DMS 273 (cell line): ENCODE data around the gene LHFPL3.
"Not testable (repeated sequence)": the region's sequence is repeated elsewhere in the genome, so short reads cannot be mapped to it uniquely, and the experiment has no call there.

Source experiments
- DNase-seq: peaks from one replicate; lab custom pipeline; 2025; ENCODE audit not compliant: unreplicated experiment; lab: John Stamatoyannopoulos, UW

The LHFPL3 gene

GRCh38 chr7:104480529-104480928, 152.1 kb downstream of the LHFPL3 start:
- DNase-seq = no peak

DNA sequence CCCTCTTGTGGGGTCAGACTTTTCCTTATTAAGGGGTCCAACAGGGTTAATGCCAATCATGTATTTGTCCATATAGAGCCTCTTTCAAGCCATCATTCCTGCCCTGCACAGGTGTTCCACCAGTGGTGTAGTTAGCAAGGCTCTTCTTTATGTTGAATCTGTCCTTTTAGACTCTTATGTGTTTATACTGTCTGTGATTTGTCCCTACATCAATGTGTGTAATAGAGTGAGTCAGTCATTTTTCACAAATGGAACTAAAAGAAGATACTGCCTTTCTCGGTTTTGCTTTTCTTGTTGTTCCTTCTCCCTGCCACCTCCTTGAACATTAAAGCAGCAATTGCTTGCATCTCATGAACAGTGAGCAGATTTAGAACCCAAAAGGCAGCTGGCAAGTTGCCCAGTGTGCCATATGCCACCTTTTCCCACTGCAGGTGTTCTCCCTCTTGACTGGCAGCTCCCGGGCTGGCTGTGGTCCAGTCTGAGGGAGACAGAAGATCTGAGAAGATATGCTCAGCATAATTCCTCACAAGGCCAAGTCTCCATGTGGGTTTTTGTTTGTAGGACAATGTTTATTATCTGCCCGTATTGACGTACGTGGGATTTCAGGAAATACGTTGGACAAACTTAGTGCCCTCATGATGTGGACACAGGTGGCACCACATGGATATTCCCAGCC, 154.1 kb downstream of the LHFPL3 start:
- DNase-seq = peak; percentile 99

DNA sequence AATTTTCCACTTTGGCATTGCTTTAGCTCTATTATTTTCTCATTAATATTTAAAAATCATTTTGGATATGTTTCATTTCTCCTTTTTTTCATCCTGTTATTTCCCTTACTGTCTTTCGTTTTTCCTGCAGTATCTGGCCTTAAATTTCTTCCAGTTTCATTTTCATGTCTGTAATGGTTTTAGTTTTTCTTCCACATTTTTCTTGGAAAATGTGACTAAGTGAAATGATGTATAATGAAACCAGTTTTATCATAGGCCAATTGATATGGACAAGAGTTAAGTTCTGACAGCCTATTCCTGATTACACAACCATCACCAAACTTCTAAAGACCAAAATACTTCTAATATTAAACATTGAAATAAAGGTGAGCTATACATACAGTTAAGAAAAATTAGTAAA, 158.5 kb downstream of the LHFPL3 start:
- DNase-seq = no peak

- no peak for DNase-seq
These were observed 159.2 kb downstream of the LHFPL3 start for GRCh38 chr7:104487642-104488041.

DNA sequence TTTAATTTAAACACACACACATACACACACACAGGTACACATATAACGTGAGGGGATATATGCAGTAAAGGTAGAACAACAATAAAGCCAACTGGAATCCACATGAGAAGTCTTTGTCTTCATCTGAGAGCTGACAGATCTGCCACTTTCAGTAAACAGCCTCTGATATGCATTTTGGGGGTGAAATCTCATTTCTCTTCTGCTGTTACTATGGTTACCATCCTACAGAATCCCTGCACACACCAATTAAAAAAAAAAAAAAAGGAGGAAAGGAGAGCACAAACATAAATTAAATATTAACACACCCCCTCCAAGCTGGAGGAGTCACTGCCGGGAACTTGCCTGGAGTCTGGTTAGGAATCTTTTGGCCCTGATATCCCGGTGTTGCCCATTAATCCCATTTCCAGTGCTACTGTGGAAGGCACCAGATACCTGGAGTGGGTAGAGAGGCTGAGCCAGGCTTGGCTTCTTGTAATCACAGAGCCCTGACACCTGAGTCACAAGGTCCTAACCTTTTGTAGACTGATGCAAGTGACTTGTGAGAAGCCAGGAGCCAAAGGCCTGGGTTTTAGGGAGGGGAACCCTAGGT, 169.1 kb downstream of the LHFPL3 start:
- DNase-seq = no peak

GRCh38 chr7:104499975-104500374, 171.6 kb downstream of the LHFPL3 start:
- no peak for DNase-seq

- DNase-seq = no peak
These were observed 181.5 kb downstream of the LHFPL3 start for GRCh38 chr7:104509874-104510273.

- DNase-seq = no peak
These were observed 196.4 kb downstream of the LHFPL3 start for GRCh38 chr7:104524853-104525252.

DNA sequence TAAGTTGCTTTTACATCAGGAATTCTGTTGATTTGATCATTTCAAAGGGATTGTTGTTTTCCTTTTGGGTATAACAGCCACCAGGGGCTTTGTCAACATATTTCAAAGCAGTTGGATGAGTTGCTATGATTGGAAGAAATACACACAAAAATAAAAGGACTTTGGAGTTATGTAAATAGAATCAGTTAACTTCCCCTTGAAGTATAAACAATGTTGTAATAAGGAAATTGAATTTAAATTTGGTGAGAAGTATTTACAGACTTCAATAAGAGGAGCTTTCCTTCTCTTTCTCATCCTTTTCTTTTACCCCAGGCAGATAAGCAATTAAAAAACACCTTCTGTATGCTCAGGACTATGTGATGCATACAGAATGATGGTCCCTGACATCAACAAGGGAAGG, 199.7 kb downstream of the LHFPL3 start:
- DNase-seq = no peak

GRCh38 chr7:104529567-104529966, 201.2 kb downstream of the LHFPL3 start:
- DNase-seq = no peak

- peak; percentile 26 for DNase-seq
These were observed 201.8 kb downstream of the LHFPL3 start for GRCh38 chr7:104530251-104530650.

- DNase-seq = no peak
These were observed 205.7 kb downstream of the LHFPL3 start for GRCh38 chr7:104534149-104534548.

GRCh38 chr7:104535841-104536240, 207.4 kb downstream of the LHFPL3 start:
- DNase-seq = no peak

DNA sequence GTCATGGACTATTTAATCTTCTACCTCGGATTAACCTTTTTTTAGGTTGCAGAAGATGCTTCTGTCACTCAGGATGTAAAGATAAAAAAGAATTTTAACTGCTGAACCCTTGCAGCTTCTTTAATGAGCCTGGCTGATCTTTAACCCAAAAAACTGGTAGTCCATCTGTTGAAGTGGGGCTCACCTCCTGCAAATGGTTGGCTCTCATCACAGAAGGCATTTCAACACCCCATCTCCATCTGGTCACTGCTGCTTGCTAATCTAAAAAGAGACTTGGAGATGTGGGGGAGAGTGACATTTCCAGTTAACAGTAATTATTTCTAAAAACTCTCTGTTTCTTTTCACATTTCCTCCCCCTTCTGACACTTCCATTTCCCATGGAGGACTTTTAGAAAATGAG, 208.6 kb downstream of the LHFPL3 start:
- peak; percentile 68 for DNase-seq

DNA sequence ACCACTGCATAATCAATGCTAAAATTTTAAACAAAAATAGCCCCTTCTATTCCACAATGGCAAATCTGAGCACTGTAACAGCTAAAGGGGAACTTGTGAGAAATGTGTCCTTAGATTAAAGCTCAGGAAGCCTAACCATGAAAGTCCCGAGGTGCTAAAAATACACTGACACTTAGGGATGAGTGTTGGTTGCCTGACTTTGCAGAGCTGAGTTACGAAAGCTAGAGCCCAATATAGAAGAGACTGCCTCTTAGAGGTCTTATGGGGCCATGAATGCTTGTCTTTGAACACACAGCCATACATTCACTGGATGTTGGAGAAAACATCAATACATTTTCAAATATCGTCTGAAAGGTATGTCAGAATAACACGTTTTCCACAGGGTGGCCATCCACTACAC, 209.7 kb downstream of the LHFPL3 start:
- no peak for DNase-seq

GRCh38 chr7:104541897-104542296, 213.5 kb downstream of the LHFPL3 start:
- DNase-seq = no peak

DNA sequence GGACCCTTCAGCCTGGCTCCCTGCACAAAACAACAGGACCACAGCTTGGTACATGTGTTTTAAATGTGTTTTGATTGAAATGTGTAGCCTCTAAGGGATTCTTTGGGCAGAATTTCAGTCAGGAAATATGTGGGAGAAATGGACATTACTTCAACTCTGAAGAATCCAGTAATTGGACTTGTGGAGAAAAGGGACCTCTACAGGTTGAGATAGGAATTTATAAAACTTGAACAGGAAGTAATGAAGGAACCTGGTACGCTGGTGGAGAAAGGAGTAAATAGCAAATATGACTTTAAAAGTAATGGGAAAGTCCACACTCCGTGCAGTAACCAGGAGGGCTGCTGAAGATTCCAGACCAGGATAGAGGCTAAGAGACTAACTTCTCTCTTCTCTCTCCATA, 220.5 kb downstream of the LHFPL3 start:
- DNase-seq = peak; percentile 75

DNA sequence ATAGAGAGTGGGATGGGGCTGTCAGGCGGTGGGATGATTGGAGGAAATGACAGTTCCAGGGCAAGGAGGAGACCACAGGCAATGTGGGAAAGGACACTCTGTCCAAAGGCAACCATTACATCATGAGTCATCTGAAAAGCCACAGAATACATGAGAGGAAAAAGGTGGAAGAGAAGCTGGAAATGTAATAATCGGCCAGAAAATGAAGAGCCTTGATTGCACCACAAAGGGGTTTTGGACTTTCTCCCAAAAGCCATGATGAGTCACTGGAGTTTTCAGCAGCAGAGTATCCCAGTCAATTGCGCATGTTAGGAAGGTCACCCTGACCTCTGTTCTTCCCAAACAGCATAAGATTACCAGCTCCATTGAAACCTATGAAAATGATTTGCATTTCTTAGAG, 222.0 kb downstream of the LHFPL3 start:
- no peak for DNase-seq

DNA sequence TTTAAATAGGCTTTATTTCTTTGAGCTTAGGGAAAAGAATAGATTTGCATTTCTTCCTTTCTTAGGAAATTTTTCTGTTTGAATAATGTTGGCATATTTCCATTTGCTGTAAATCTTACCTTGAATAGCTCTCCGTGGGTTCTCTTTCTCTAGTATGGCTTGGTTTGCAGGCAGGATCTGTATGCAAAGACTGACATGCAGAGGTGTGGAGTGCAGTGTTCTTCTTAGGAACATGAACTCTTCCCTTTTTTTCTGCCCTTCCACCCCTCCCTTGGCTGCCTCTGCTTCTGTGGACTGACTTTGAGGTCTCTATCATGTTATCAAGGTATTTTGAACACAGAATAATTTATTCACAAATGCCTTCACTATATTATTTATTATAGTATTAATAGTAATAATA, 222.8 kb downstream of the LHFPL3 start:
- no peak for DNase-seq

GRCh38 chr7:104552102-104552501, 223.7 kb downstream of the LHFPL3 start:
- DNase-seq = peak; percentile 71

- DNase-seq = no peak
These were observed 224.7 kb downstream of the LHFPL3 start for GRCh38 chr7:104553074-104553473.

DNA sequence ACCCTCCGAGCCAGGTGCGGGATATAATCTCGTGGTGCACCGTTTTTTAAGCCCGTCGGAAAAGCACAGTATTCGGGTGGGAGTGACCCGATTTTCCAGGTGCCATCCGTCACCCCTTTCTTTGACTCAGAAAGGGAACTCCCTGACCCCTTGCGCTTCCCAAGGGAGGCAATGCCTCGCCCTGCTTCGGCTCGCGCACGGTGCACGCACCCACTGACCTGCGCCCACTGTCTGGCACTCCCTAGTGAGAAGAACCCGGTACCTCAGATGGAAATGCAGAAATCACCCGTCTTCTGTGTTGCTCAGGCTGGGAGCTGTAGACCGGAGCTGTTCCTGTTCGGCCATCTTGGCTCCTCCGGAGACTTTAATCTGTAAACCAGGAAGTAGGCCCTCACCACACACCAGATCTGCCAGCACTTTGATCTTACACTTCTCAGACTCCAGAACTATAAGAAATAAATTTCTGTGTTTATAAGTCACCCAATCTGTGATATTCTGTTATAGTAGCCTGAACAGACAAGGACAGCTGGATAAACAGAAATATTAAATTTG, 235.0 kb downstream of the LHFPL3 start:
- DNase-seq = not testable (repeated sequence)

DNA sequence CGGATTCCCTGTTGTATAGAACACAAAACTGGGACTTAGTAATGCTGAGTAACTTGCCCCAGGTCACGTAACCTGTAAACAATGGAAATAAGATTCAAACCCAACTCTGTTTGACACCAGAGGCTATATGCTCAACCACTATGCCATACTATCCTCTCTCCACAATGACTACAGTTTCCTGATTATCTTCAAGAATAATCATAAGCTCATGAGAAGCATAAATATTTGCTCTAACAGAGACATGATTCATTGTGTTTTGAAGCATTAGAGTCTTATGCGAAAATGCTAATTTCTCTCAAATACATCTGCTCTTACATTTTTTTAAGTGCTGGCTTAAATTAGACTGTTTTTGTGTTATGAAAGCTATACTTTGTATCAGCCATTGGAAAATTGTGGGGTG, 241.3 kb downstream of the LHFPL3 start:
- DNase-seq = no peak
